PC-3 (cell line): ENCODE results near the gene PCDH9. TPM values are rescaled to one million over a fixed set of nuclear protein-coding genes. Genes with fewer than 3 reads are reported as not detected.
"Not testable (repeated sequence)": the region's sequence is repeated elsewhere in the genome, so short reads cannot be mapped to it uniquely, and the experiment has no call there.

Source experiments
- ATAC-seq: fragments of 200-7000 bp; cut with Tn5 transposase; 2 replicates; pipeline ENCODE4 v1.9.1; 2020; ENCODE audit warnings: mild to moderate bottlenecking, moderate library complexity
- BruUV-seq: library from RNA; stranded (reverse); fragments of 400-500 nt; replicated peaks from 2 replicates; lab custom pipeline; 2021; lab: Mats Ljungman, UMichigan
- CTCF ChIA-PET: fragments of 300-600 bp; sonication (Branson Sonifier 250); formaldehyde crosslinking; loops from one replicate; lab custom pipeline; 2022; ENCODE audit warnings: antibody characterized with exemption; lab: Charles Lee
- POLR2A ChIA-PET: fragments of 300-600 bp; sonication (Branson Sonifier 250); formaldehyde crosslinking; loops from one replicate; lab custom pipeline; 2022; ENCODE audit warnings: antibody characterized with exemption; ENCODE audit not compliant: unreplicated experiment; lab: Charles Lee
- DNase-seq: peaks from one replicate; pipeline ENCODE4 v3.0.0-alpha.2; 2015
- H2AFZ ChIP-seq: fragments of 300-600 bp; sonication (generic); 2 replicates; pipeline ENCODE4 v1.6.0; 2016; ENCODE audit warnings: antibody characterized with exemption, low read length
- H3F3A ChIP-seq: fragments of 300-600 bp; sonication (generic); one replicate; pipeline ENCODE4 v1.6.0; 2017; ENCODE audit warnings: antibody characterized with exemption, low read length, control low read depth, mild to moderate bottlenecking; ENCODE audit not compliant: unreplicated experiment
- H3K27ac ChIP-seq: fragments of 300-600 bp; sonication (generic); 2 replicates; pipeline ENCODE4 v1.5.1; 2016; ENCODE audit warnings: mild to moderate bottlenecking, low read length
- H3K27me3 ChIP-seq: fragments of 300-600 bp; sonication (generic); 2 replicates; pipeline ENCODE4 v1.6.1; 2016; ENCODE audit warnings: low read length, mixed read lengths
- H3K36me3 ChIP-seq: fragments of 300-600 bp; sonication (generic); 2 replicates; pipeline ENCODE4 v1.6.1; 2016; ENCODE audit warnings: low read depth, mixed run types, low read length, mixed read lengths
- H3K4me1 ChIP-seq: fragments of 300-600 bp; sonication (generic); 2 replicates; pipeline ENCODE4 v1.5.1; 2016; ENCODE audit warnings: low read length; ENCODE audit not compliant: insufficient read depth
- H3K4me2 ChIP-seq: fragments of 300-600 bp; sonication (generic); 2 replicates; pipeline ENCODE4 v1.6.0; 2016; ENCODE audit warnings: low read length
- H3K4me3 ChIP-seq: fragments of 300-600 bp; sonication (generic); 2 replicates; pipeline ENCODE4 v1.5.1; 2016; ENCODE audit warnings: mild to moderate bottlenecking, low read length, mixed read lengths
- H3K79me2 ChIP-seq: fragments of 300-600 bp; sonication (generic); 2 replicates; pipeline ENCODE4 v1.6.1; 2017; ENCODE audit warnings: low read length, mixed read lengths
- H3K9ac ChIP-seq: fragments of 300-600 bp; sonication (generic); 2 replicates; pipeline ENCODE4 v1.6.0; 2016; ENCODE audit warnings: mild to moderate bottlenecking, low read length
- H3K9me2 ChIP-seq: fragments of 300-600 bp; sonication (generic); replicated peaks from 2 replicates; pipeline ENCODE4 v1.6.1; 2016; ENCODE audit warnings: mixed run types, low read length, mixed read lengths
- H3K9me3 ChIP-seq: fragments of 300-600 bp; sonication (generic); 2 replicates; pipeline ENCODE4 v1.6.1; 2016; ENCODE audit warnings: low read length, mixed read lengths
- H4K20me1 ChIP-seq: fragments of 300-600 bp; sonication (generic); 2 replicates; pipeline ENCODE4 v1.6.1; 2016; ENCODE audit warnings: low read length, mixed read lengths
- EZH2 ChIP-seq: fragments of 300-600 bp; sonication (generic); IDR thresholded peaks from one replicate; pipeline ENCODE4 v1.6.1; 2017; ENCODE audit warnings: antibody characterized with exemption, mild to moderate bottlenecking, low read length; ENCODE audit not compliant: unreplicated experiment
- EZH2phosphoT487 ChIP-seq: fragments of 300-600 bp; sonication (generic); IDR thresholded peaks from 2 replicates; pipeline ENCODE4 v1.6.1; 2018; ENCODE audit warnings: mild to moderate bottlenecking, antibody characterized with exemption, low read length, borderline replicate concordance
- intact Hi-C: fragments of 100-400 bp; cut with micrococcal nuclease; formaldehyde crosslinking; loops from 2 replicates; pipeline ENCODE4 v1.9.0; 2023
- total RNA-seq: library from RNA; depleted of rRNA; stranded (reverse); fragments of >200 nt; gene quantifications from 2 replicates; pipeline ENCODE4 v1.2.3, GENCODE V29; 2014
- TF ChIP-seq, protein P1 (sequence below): fragments of 300-600 bp; sonication (generic); conservative IDR thresholded peaks from 2 replicates; pipeline ENCODE4 v1.5.1; 2017; ENCODE audit warnings: antibody characterized with exemption, low read depth, mild to moderate bottlenecking, low read length

Gene PCDH9
- total RNA-seq, 1 experiment from 2014 or later = 0.98 TPM

DNA sequence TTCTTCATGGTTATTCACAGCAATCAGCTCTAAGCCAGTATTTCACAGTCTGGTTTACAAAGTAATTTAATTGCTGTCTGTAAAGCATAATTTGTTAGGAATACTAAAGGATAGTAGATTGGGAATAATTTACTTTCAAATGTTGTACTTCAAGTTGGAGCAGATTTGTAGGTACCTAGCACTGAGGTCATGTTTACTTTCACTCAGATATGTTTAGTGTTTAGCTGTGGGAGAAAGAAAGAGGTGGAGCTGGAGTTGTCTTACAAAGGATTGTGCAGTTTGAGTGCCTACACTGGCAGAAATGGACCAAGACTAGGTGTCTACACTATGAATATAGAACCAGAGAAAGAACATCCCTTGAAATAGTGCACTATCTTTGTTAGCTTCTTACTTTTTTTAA lies 464.6 kb downstream of the PCDH9 start:
- H4K20me1 ChIP-seq = no peaks in the 10 kb centered on the region
- H3K9me2 ChIP-seq = no peaks in the 10 kb centered on the region
- H3K36me3 ChIP-seq = no peaks in the 10 kb centered on the region
- BruUV-seq = no TSS peak
- ATAC-seq = no peak
- no peaks in the 10 kb centered on the region for H3K79me2 ChIP-seq
- TF ChIP-seq, protein P1, sequence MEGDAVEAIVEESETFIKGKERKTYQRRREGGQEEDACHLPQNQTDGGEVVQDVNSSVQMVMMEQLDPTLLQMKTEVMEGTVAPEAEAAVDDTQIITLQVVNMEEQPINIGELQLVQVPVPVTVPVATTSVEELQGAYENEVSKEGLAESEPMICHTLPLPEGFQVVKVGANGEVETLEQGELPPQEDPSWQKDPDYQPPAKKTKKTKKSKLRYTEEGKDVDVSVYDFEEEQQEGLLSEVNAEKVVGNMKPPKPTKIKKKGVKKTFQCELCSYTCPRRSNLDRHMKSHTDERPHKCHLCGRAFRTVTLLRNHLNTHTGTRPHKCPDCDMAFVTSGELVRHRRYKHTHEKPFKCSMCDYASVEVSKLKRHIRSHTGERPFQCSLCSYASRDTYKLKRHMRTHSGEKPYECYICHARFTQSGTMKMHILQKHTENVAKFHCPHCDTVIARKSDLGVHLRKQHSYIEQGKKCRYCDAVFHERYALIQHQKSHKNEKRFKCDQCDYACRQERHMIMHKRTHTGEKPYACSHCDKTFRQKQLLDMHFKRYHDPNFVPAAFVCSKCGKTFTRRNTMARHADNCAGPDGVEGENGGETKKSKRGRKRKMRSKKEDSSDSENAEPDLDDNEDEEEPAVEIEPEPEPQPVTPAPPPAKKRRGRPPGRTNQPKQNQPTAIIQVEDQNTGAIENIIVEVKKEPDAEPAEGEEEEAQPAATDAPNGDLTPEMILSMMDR = no peak
- no peak for TF ChIP-seq EZH2
- no peak for TF ChIP-seq EZH2phosphoT487
- intact Hi-C loops = no loop called here
- ChIA-PET POLR2A (no interaction called here), CTCF (no interaction called here)
- H3K27ac ChIP-seq = no peak overlapping the region
- H3K27me3 ChIP-seq = no peaks in the 10 kb centered on the region
- H3K9me3 ChIP-seq = no peaks in the 10 kb centered on the region
- H3K4me2 ChIP-seq = no peak overlapping the region
- no peak overlapping the region for H2AFZ ChIP-seq
- no peaks in the 10 kb centered on the region for H3F3A ChIP-seq
- H3K9ac ChIP-seq = no peak overlapping the region
- H3K4me3 ChIP-seq = no peak overlapping the region
- no peaks in the 10 kb centered on the region for H3K4me1 ChIP-seq
- no peak for DNase-seq

DNA sequence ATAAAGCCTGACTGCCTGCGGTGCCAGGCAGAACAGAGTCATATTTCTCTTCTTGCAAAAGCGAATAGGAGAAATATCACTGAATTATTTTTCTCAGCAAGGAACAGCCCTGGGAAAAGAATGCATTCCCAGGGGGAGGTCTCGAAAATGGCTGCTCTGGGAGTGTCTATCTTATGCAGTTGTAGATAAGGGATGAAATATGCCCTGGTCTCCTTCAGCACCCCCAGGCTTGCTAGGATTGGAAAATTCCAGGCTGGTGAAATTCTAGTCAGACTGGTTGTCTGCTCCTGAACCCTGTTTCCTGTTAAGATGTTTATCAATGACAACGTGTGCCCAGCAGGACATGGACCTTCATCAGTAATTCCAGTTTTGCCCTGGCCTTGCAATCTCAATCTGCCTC lies 469.5 kb downstream of the PCDH9 start:
- H2AFZ ChIP-seq, CTCF ChIA-PET, DNase-seq, H3K9me3 ChIP-seq, H3K9ac ChIP-seq, H4K20me1 ChIP-seq, H3K36me3 ChIP-seq, BruUV-seq, intact Hi-C loops, ATAC-seq, H3K4me1 ChIP-seq, H3K79me2 ChIP-seq, POLR2A ChIA-PET, H3K4me3 ChIP-seq, H3K27ac ChIP-seq, H3K27me3 ChIP-seq, H3F3A ChIP-seq, H3K9me2 ChIP-seq, H3K4me2 ChIP-seq: not testable (repeated sequence)

DNA sequence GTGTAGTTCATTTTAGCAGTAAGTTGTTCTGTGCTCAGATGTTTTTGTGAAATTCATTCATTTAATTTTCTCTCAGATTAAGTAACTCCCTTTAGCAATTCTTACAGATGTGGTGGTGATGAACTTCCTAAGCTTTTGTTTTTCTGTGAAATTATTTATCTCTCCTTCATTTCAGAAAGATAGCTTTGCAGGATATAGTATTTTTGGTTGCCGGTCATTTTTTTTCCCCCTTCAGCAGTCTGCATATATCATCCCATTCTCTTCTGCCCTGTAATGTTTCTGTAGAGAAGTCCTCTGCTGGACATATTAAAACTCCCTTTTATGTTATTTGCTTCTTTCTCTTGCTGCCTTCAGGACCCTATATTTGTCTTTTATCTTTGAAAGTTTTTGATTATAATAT lies 470.2 kb downstream of the PCDH9 start:
- CTCF ChIA-PET = no interaction called here
- H3F3A ChIP-seq = no peaks in the 10 kb centered on the region
- POLR2A ChIA-PET = interaction anchor here (0.6 kb wide), 1 partner anchor 543 kb away, joined by 4 read pairs; no protein-coding TSS in a partner anchor
- no peaks in the 10 kb centered on the region for H3K79me2 ChIP-seq
- H4K20me1 ChIP-seq = no peaks in the 10 kb centered on the region
- no peaks in the 10 kb centered on the region for H3K4me1 ChIP-seq
- no peak overlapping the region for H3K27ac ChIP-seq
- no peaks in the 10 kb centered on the region for H3K9me2 ChIP-seq
- H2AFZ ChIP-seq = no peak overlapping the region
- DNase-seq (no peak), ATAC-seq (no peak)
- BruUV-seq = no TSS peak
- no peak overlapping the region for H3K4me3 ChIP-seq
- H3K9me3 ChIP-seq = no peaks in the 10 kb centered on the region
- H3K4me2 ChIP-seq = no peak overlapping the region
- no peak overlapping the region for H3K9ac ChIP-seq
- TF ChIP-seq, protein P1 = no peak
- no peak for TF ChIP-seq EZH2phosphoT487
- no peak for TF ChIP-seq EZH2
- no peaks in the 10 kb centered on the region for H3K27me3 ChIP-seq
- intact Hi-C loops = no loop called here
- H3K36me3 ChIP-seq = no peaks in the 10 kb centered on the region; the same call in 1 of the 2 replicates
